AG09319 (cell line): ENCODE measurements around the gene DAAM2.

ENCODE experiments used
- DNase-seq: peaks from one replicate; pipeline ENCODE4 v3.0.0-alpha.2; 2010; ENCODE audit warnings: low read depth; ENCODE audit errors: extremely low read depth
- CTCF ChIP-seq: IDR thresholded peaks from 2 replicates; pipeline ENCODE4 v1.5.1; 2011; ENCODE audit warnings: low read depth, mild to moderate bottlenecking, inconsistent platforms, low read length, moderate library complexity

Gene DAAM2

GRCh38 chr6:39930540-39930939 is 138.4 kb downstream of the DAAM2 start:
- no peak for TF ChIP-seq CTCF
- DNase-seq: no peak

GRCh38 chr6:39931607-39932006 is 139.4 kb downstream of the DAAM2 start:
- TF ChIP-seq CTCF: no peak
- DNase-seq: no peak

GRCh38 chr6:39932386-39932910 is 140.3 kb downstream of the DAAM2 start:
- TF ChIP-seq CTCF: no peak
- DNase-seq: no peak

- TF ChIP-seq CTCF: no peak
- no peak for DNase-seq
Observed at GRCh38 chr6:39933669-39934130, 141.5 kb downstream of the DAAM2 start.

- peak; percentile 30 for DNase-seq
Observed at GRCh38 chr6:39934131-39934757, 142.1 kb downstream of the DAAM2 start, which contains the start of gene MOCS1. TSS of gene MOCS1 (minus strand) at chr6:39934462. CDS start at chr6:39934417, 45 bp downstream.

GRCh38 chr6:39935241-39935640 is 143.1 kb downstream of the DAAM2 start:
- no peak for DNase-seq
- no peak for TF ChIP-seq CTCF

More at GRCh38 chr6:39934131-39934757, 142.1 kb downstream of the DAAM2 start, which contains the start of gene MOCS1:
- TF ChIP-seq CTCF: no peak

- DNase-seq: no peak
- TF ChIP-seq CTCF: no peak
Observed at GRCh38 chr6:39936857-39937256, 144.7 kb downstream of the DAAM2 start.
